ENCODE results near the gene TMEM87B.

TMEM87B gene, protein sequence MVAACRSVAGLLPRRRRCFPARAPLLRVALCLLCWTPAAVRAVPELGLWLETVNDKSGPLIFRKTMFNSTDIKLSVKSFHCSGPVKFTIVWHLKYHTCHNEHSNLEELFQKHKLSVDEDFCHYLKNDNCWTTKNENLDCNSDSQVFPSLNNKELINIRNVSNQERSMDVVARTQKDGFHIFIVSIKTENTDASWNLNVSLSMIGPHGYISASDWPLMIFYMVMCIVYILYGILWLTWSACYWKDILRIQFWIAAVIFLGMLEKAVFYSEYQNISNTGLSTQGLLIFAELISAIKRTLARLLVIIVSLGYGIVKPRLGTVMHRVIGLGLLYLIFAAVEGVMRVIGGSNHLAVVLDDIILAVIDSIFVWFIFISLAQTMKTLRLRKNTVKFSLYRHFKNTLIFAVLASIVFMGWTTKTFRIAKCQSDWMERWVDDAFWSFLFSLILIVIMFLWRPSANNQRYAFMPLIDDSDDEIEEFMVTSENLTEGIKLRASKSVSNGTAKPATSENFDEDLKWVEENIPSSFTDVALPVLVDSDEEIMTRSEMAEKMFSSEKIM

DNA sequence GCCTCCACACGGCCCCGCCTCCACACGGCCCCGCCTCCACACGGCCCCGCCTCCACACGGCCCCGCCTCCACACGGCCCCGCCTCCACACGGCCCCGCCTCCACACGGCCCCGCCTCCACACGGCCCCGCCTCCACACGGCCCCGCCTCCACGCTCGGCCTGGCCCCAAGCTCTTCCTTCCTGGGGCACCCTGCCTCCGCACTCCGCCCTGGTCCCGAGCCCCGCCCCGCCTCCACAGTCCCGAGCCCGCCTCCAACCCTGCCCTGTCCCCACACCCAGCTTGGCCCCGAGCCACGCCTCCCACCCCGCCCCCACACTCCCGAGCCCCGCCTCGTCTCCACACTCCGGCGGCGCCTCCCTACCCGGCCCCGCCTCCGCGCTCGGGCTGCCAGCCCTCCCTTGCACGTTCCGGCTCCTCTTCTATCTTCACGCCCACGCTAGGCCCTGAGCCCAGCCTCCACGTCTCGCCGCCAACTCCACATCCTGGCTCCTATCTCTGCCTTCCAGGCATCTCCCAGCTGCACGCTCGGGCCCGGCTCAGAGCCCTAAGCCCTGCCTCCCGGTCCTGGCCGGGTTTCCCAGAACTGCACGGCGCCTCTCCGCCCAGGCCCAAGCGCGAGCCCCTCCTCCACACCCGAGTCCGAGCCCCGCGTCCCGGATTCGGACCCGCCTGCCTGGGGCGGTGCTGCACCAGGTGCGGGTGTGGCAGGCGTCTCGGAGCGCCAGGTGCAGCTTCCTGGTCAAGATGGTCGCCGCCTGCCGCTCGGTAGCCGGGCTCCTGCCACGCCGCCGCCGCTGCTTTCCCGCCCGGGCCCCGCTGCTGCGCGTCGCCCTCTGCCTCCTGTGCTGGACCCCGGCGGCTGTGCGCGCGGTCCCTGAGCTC lies at the start of gene TMEM87B:
TSS of gene TMEM87B (plus strand) at position 423 of the 883 bp plus-strand sequence. CDS start at position 746, 323 bp downstream.
- H3K36me3 ChIP-seq (ENCODE audit: control insufficient read depth, insufficient read depth, low read length) = no peaks in the 10 kb centered on the region
- peak within 1 kb of the TSS; percentile 85 for H3K4me3 ChIP-seq (ENCODE audit: low read length)
- no peaks in the 10 kb centered on the region for H3K9me3 ChIP-seq (ENCODE audit: control insufficient read depth, low read length)
- no peaks in the 10 kb centered on the region for H3K27me3 ChIP-seq (ENCODE audit: control insufficient read depth, insufficient read depth, low read length)
- H3K9ac ChIP-seq (ENCODE audit: low read length) = peak within 1 kb of the TSS; percentile 96
- H3K4me1 ChIP-seq (ENCODE audit: control insufficient read depth, insufficient read depth, low read length) = peaks cover 25% of the 10 kb centered on the region

DNA sequence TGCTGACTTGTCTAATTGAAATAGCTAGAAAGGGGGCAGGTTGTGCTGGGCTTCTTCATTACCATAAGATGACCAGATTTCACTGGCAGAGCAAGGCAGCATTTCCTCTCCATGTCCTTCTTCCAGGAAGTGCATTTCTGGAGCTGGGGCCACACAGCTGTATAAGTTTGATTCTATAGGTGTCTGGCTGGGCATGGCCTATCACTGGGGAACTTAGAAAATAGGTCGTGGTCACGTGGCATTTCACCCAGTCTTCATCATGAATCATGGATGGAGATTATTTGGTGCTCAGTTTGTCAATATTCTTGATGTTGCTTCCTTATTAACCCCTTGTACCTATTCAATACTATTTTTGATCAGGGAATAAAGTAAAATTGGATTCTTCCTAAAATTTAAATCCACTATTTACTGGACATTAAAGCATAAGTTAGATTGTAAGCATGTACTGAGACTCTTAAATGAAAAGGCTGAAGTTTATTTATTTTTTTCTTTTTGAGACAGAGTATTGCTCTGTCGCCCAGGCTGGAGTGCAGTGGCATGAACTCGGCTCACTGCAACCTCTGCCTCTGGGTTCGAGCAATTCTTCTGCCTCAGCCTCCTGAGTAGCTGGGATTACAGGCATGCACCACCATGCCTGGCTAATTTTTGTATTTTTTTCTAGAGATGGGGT lies 49.5 kb upstream of the TMEM87B start:
- H3K36me3 ChIP-seq (ENCODE audit: control insufficient read depth, insufficient read depth, low read length) = no peaks in the 10 kb centered on the region
- no peak overlapping the region for H3K9ac ChIP-seq (ENCODE audit: low read length)
- no peaks in the 10 kb centered on the region for H3K4me1 ChIP-seq (ENCODE audit: control insufficient read depth, insufficient read depth, low read length)
- no peak overlapping the region for H3K4me3 ChIP-seq (ENCODE audit: low read length)
- H3K27me3 ChIP-seq (ENCODE audit: control insufficient read depth, insufficient read depth, low read length) = no peaks in the 10 kb centered on the region
- H3K9me3 ChIP-seq (ENCODE audit: control insufficient read depth, low read length) = no peaks in the 10 kb centered on the region

DNA sequence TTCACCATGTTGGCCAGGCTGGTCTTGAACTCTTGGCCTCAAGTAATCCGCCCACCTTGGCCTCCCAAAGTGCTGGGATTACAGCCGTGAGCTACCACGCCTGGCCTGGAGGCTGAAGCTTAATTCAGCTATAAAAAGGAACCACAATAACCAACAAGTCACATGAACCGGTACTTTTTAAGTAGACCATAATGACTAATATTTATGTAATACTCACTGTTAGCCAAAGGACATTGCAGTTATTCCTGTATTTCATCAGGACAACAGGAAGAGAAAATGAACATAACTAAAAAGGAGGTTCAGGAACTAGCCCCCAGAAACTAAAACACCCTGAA lies 49.0 kb upstream of the TMEM87B start:
- Histone ChIP-seq H3K4me1 (ENCODE audit: control insufficient read depth, insufficient read depth, low read length) (no peaks in the 10 kb centered on the region), H3K9ac (ENCODE audit: low read length) (no peak overlapping the region), H3K4me3 (ENCODE audit: low read length) (no peak overlapping the region), H3K27me3 (ENCODE audit: control insufficient read depth, insufficient read depth, low read length) (no peaks in the 10 kb centered on the region), H3K9me3 (ENCODE audit: control insufficient read depth, low read length) (no peaks in the 10 kb centered on the region), H3K36me3 (ENCODE audit: control insufficient read depth, insufficient read depth, low read length) (no peaks in the 10 kb centered on the region)

DNA sequence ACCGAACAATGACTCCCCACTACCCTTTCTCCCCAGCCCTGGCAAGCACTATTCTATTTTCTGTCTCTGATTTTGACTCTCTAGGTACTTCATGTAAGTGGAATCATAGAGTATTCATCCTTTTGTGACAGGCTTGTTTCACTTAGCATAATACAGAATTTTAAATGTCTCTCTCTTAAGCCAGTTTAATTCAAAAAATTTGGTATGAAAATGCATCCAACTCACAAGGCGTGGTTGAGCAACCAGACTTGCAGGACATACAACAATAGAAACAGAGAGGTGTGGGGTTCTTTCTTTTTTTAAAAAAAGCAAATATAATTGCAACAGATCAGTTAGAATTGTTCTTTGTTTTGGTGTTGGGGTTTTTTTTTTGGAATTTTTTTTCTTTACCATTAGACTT lies 47.6 kb upstream of the TMEM87B start:
- Histone ChIP-seq H3K9me3 (ENCODE audit: control insufficient read depth, low read length) (no peaks in the 10 kb centered on the region), H3K4me3 (ENCODE audit: low read length) (no peak overlapping the region), H3K27me3 (ENCODE audit: control insufficient read depth, insufficient read depth, low read length) (no peaks in the 10 kb centered on the region), H3K9ac (ENCODE audit: low read length) (no peak overlapping the region), H3K36me3 (ENCODE audit: control insufficient read depth, insufficient read depth, low read length) (no peaks in the 10 kb centered on the region), H3K4me1 (ENCODE audit: control insufficient read depth, insufficient read depth, low read length) (no peaks in the 10 kb centered on the region)

DNA sequence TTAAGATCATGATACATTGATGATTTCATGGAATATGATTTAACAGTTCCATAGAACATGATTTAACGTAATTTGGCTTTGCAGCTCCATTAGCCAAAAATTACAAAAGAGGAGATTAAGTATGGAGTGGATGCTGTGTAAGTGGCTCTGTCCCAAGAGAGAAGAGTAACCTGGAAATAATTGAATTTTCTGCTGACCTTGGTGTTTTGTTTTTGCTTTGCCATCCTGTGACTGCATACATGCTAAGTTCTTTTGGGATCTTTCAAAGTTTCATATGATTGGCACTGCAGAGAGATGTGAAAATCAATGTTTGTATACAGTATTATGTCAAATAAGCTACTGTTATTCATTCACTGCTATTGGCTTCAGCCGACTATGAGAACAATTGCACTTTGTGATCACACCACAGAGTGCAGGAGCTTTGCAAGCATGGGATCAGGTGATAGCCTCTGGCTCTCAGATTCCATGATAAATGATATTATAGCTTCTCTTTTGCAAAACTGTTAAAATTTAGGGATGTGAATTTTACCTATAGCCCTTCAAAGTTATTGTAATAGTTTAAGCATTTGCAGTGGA lies 46.1 kb upstream of the TMEM87B start:
- Histone ChIP-seq H3K9me3 (ENCODE audit: control insufficient read depth, low read length) (no peaks in the 10 kb centered on the region), H3K4me1 (ENCODE audit: control insufficient read depth, insufficient read depth, low read length) (no peaks in the 10 kb centered on the region), H3K9ac (ENCODE audit: low read length) (no peak overlapping the region), H3K36me3 (ENCODE audit: control insufficient read depth, insufficient read depth, low read length) (no peaks in the 10 kb centered on the region), H3K4me3 (ENCODE audit: low read length) (no peak overlapping the region), H3K27me3 (ENCODE audit: control insufficient read depth, insufficient read depth, low read length) (no peaks in the 10 kb centered on the region)

DNA sequence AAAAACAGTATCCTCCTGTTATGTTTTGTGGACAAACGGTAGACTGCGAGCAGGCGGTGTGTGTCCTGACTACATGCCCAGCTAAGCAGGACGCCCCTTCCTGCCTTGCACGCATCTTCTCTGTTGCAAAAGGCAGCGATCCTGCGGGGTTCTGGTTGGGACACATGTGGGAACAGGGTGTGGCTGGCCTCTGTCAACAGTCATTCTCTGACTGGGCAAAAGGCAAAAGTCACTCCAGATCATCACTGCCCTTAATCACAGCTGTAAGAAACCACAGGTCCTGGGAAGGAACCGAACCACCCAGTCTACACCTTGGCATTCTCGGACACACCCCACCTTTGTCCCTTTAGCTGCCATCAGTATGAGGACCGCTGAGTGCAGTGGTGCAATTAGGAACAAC lies 44.3 kb upstream of the TMEM87B start:
- Histone ChIP-seq H3K9me3 (ENCODE audit: control insufficient read depth, low read length) (no peaks in the 10 kb centered on the region), H3K9ac (ENCODE audit: low read length) (no peak overlapping the region), H3K4me1 (ENCODE audit: control insufficient read depth, insufficient read depth, low read length) (no peaks in the 10 kb centered on the region), H3K4me3 (ENCODE audit: low read length) (no peak overlapping the region), H3K36me3 (ENCODE audit: control insufficient read depth, insufficient read depth, low read length) (no peaks in the 10 kb centered on the region), H3K27me3 (ENCODE audit: control insufficient read depth, insufficient read depth, low read length) (no peaks in the 10 kb centered on the region)

DNA sequence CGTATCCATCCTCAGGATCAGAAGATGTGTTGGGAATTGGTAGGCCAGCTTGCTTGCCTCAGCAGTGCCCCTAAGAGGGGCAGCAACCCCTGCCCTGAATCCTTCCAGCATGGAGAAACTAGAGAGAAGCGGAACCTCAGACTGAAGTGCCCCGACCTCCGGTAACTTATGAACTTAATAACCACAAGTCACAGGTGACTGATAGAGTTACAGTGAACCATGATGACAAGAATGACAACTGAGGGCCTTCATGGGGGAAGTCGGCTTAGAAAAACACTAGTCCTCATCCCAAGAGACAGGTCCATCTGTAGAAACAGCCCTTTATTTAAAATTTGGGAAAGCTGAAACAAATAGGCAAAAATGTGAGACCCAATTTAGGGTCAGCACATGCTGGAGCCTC lies 42.5 kb upstream of the TMEM87B start:
- H3K4me3 ChIP-seq (ENCODE audit: low read length) = no peak overlapping the region
- H3K9me3 ChIP-seq (ENCODE audit: control insufficient read depth, low read length) = no peaks in the 10 kb centered on the region
- no peaks in the 10 kb centered on the region for H3K36me3 ChIP-seq (ENCODE audit: control insufficient read depth, insufficient read depth, low read length)
- H3K4me1 ChIP-seq (ENCODE audit: control insufficient read depth, insufficient read depth, low read length) = no peaks in the 10 kb centered on the region
- no peaks in the 10 kb centered on the region for H3K27me3 ChIP-seq (ENCODE audit: control insufficient read depth, insufficient read depth, low read length)
- no peak overlapping the region for H3K9ac ChIP-seq (ENCODE audit: low read length)

DNA sequence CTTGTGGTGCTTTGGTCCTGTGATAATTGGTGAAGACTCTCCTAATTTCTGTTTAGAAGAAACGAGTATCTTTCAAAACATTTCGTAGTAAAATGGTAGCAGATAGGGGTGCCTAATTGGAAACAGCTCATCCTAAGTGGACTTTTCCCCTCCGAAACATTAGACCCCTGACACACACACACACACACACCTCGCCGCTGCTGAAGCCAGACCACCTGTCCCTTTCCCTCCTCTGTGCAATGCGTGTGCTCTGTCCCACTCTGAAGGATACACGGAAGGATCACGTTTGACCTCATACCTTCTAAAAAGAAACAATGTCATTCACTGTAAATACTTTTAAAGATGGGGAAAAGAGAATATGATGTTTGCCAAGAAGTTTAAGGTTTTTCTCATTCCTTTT lies 36.2 kb upstream of the TMEM87B start:
- no peaks in the 10 kb centered on the region for H3K36me3 ChIP-seq (ENCODE audit: control insufficient read depth, insufficient read depth, low read length)

DNA sequence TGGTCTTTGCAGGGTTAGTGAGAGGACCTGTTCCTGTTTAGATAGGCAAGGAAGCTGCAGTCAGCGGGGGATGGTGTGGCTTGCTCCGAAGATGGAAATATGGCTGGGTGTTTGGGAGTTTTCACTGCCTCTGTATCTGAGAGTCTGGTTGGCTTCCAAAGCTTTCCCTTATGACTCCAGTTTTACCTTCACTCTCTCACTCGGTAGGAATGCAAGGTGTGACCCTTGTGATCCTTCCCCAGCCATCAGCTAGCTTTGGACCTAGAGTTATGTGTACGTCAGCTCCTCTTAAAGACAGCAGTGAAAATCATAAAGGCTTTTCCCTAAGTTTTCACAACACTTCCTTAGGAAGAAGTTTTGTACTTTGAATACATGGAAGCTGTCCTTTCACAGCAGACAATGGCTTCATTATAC lies 35.5 kb upstream of the TMEM87B start:
- H3K36me3 ChIP-seq (ENCODE audit: control insufficient read depth, insufficient read depth, low read length) = no peaks in the 10 kb centered on the region
- H3K9ac ChIP-seq (ENCODE audit: low read length) = no peak overlapping the region
- no peaks in the 10 kb centered on the region for H3K9me3 ChIP-seq (ENCODE audit: control insufficient read depth, low read length)
- no peak overlapping the region for H3K4me3 ChIP-seq (ENCODE audit: low read length)
- H3K27me3 ChIP-seq (ENCODE audit: control insufficient read depth, insufficient read depth, low read length) = no peaks in the 10 kb centered on the region
- no peaks in the 10 kb centered on the region for H3K4me1 ChIP-seq (ENCODE audit: control insufficient read depth, insufficient read depth, low read length)

More for the DNA sequence above, 36.2 kb upstream of the TMEM87B start:
- H3K4me3 ChIP-seq (ENCODE audit: low read length) = no peak overlapping the region
- no peaks in the 10 kb centered on the region for H3K27me3 ChIP-seq (ENCODE audit: control insufficient read depth, insufficient read depth, low read length)
- no peaks in the 10 kb centered on the region for H3K9me3 ChIP-seq (ENCODE audit: control insufficient read depth, low read length)
- H3K9ac ChIP-seq (ENCODE audit: low read length) = no peak overlapping the region
- no peaks in the 10 kb centered on the region for H3K4me1 ChIP-seq (ENCODE audit: control insufficient read depth, insufficient read depth, low read length)

DNA sequence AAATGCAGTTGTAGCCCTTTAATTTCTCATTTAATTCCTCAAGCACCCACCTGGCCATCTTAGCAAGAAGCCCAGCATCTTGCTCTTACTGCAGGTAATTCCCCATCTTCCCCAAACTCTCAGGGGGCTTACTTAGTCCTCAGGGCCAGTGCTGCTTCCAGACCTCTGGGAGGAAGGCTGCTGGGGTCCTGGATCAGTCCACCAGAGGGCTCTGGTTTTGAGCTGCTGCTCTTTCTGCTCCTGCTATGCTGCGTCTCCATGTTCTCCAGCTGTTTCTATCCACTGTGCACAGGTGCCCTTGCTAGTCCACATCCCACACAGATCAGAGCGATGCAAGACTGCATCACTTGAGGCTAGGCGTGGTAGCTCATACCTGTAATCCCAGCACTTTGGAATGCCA lies 34.5 kb upstream of the TMEM87B start:
- Histone ChIP-seq H3K9ac (ENCODE audit: low read length) (no peak overlapping the region), H3K36me3 (ENCODE audit: control insufficient read depth, insufficient read depth, low read length) (no peaks in the 10 kb centered on the region), H3K27me3 (ENCODE audit: control insufficient read depth, insufficient read depth, low read length) (no peaks in the 10 kb centered on the region), H3K4me1 (ENCODE audit: control insufficient read depth, insufficient read depth, low read length) (no peaks in the 10 kb centered on the region), H3K9me3 (ENCODE audit: control insufficient read depth, low read length) (no peaks in the 10 kb centered on the region), H3K4me3 (ENCODE audit: low read length) (no peak overlapping the region)

DNA sequence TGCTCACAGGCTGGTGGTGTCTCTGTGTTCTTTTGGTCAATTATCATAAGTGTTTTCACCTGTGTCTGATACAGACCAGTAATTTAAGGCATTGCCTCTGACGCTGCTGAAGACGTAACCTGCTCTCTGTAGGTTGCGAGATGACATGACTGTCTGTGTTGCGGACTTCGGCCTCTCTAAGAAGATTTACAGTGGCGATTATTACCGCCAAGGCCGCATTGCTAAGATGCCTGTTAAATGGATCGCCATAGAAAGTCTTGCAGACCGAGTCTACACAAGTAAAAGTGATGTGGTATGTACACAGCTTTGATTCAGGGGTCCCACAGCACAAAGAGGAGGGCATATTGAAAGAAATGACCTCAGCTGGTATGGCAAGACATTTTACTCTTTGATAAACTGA lies 33.8 kb upstream of the TMEM87B start:
- H3K4me1 ChIP-seq (ENCODE audit: control insufficient read depth, insufficient read depth, low read length) = no peaks in the 10 kb centered on the region
- H3K36me3 ChIP-seq (ENCODE audit: control insufficient read depth, insufficient read depth, low read length) = no peaks in the 10 kb centered on the region
- no peaks in the 10 kb centered on the region for H3K27me3 ChIP-seq (ENCODE audit: control insufficient read depth, insufficient read depth, low read length)
- no peak overlapping the region for H3K4me3 ChIP-seq (ENCODE audit: low read length)
- no peak overlapping the region for H3K9ac ChIP-seq (ENCODE audit: low read length)
- H3K9me3 ChIP-seq (ENCODE audit: control insufficient read depth, low read length) = no peaks in the 10 kb centered on the region

Measured in mucosa of stomach (tissue), 1 donor.